ENCODE data around the gene MYO5C. TPM values are rescaled to one million over a fixed set of nuclear protein-coding genes. Genes with fewer than 3 reads are reported as not detected.

The MYO5C gene
- total and polyA plus RNA-seq, 2 of the 13 experiments (the other 11 are each of a cell fraction or from before 2014, with no cell fraction given) = 15.7 to 23.7 TPM

DNA sequence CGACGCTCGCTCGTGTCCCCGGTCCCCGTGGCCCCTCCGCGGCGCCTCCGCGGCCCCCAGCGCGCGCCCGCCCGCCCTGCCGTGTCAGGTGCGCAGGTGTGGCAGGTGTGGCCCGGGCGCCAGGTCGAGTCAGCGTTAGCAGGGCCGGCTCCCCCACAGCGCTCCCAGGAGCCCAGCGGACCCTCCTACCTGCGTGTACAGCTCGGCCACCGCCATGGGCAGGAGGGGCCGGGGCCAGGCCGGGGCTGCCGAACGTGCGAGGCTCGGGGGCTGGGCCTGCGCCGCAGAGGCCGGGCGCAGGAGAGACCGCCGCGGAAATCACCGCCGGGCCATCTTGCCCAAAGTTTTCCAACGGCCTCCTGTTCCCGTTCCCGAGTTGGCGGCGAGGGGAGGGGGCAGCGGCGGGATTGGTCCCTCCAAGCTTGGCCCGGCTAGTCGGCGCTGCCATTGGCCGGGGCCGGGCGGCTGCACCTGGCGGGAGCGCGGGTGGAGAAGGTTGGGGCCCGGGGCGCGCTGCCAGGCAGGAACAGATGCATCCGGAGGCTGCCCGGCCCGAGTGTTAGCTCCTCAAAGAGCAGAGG lies at the start of gene MYO5C (continued):
- TF ChIP-seq, protein P1, sequence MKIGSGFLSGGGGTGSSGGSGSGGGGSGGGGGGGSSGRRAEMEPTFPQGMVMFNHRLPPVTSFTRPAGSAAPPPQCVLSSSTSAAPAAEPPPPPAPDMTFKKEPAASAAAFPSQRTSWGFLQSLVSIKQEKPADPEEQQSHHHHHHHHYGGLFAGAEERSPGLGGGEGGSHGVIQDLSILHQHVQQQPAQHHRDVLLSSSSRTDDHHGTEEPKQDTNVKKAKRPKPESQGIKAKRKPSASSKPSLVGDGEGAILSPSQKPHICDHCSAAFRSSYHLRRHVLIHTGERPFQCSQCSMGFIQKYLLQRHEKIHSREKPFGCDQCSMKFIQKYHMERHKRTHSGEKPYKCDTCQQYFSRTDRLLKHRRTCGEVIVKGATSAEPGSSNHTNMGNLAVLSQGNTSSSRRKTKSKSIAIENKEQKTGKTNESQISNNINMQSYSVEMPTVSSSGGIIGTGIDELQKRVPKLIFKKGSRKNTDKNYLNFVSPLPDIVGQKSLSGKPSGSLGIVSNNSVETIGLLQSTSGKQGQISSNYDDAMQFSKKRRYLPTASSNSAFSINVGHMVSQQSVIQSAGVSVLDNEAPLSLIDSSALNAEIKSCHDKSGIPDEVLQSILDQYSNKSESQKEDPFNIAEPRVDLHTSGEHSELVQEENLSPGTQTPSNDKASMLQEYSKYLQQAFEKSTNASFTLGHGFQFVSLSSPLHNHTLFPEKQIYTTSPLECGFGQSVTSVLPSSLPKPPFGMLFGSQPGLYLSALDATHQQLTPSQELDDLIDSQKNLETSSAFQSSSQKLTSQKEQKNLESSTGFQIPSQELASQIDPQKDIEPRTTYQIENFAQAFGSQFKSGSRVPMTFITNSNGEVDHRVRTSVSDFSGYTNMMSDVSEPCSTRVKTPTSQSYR (CRISPR knock-in tag; IDR thresholded peaks at IDR 0.05; ENCODE audit: borderline replicate concordance) = no peak
- TF ChIP-seq THAP11 (CRISPR knock-in tag; IDR thresholded peaks at IDR 0.05) = peak; percentile 38; the same call in 1 of the 2 replicates
- peak; percentile 90 for TF ChIP-seq HDAC1 (CRISPR knock-in tag; IDR thresholded peaks at IDR 0.05)
- TF ChIP-seq RARA (CRISPR knock-in tag; IDR thresholded peaks at IDR 0.05) = no peak
- TF ChIP-seq, protein P2, sequence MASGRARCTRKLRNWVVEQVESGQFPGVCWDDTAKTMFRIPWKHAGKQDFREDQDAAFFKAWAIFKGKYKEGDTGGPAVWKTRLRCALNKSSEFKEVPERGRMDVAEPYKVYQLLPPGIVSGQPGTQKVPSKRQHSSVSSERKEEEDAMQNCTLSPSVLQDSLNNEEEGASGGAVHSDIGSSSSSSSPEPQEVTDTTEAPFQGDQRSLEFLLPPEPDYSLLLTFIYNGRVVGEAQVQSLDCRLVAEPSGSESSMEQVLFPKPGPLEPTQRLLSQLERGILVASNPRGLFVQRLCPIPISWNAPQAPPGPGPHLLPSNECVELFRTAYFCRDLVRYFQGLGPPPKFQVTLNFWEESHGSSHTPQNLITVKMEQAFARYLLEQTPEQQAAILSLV (CRISPR knock-in tag; IDR thresholded peaks at IDR 0.05; ENCODE audit: borderline replicate concordance) = no peak
- TF ChIP-seq MBNL3 (CRISPR knock-in tag; conservative IDR thresholded peaks at IDR 0.05) = no peak
- no peak for TF ChIP-seq ZFP62 (CRISPR knock-in tag; IDR thresholded peaks at IDR 0.05)
- TF ChIP-seq AGO2 (optimal IDR thresholded peaks at IDR 0.05; ENCODE audit: low read depth, low read length) = peak; percentile 39
- TF ChIP-seq ESRRA (CRISPR knock-in tag; IDR thresholded peaks at IDR 0.05; ENCODE audit: low read depth) = no peak
- peak; percentile 36; the same call in 1 of the 2 replicates for TF ChIP-seq ZNF768 (CRISPR knock-in tag; IDR thresholded peaks at IDR 0.05)
- 0 out of 2 replicates have a peak, but pooled peaks have one; percentile 22 for TF ChIP-seq ZNF788 (CRISPR knock-in tag; IDR thresholded peaks at IDR 0.05; ENCODE audit: borderline replicate concordance)
- no peak for TF ChIP-seq ZNF260 (CRISPR knock-in tag; IDR thresholded peaks at IDR 0.05; ENCODE audit: borderline replicate concordance, low read depth)
- TF ChIP-seq RBFOX2 (IDR thresholded peaks at IDR 0.05; ENCODE audit: low read depth, low read length) = peak; percentile 89
- TF ChIP-seq ZNF543 (CRISPR knock-in tag; IDR thresholded peaks at IDR 0.05) = peak; percentile 25; the same call in 1 of the 2 replicates
- TF ChIP-seq ZNF674 (CRISPR knock-in tag; IDR thresholded peaks at IDR 0.05; ENCODE audit: low read depth) = no peak
- peak; percentile 91 for TF ChIP-seq ZFX (CRISPR knock-in tag; IDR thresholded peaks at IDR 0.05; ENCODE audit: low read depth)
- TF ChIP-seq TEAD2 (CRISPR knock-in tag; IDR thresholded peaks at IDR 0.05) = no peak
- TF ChIP-seq, protein P3, sequence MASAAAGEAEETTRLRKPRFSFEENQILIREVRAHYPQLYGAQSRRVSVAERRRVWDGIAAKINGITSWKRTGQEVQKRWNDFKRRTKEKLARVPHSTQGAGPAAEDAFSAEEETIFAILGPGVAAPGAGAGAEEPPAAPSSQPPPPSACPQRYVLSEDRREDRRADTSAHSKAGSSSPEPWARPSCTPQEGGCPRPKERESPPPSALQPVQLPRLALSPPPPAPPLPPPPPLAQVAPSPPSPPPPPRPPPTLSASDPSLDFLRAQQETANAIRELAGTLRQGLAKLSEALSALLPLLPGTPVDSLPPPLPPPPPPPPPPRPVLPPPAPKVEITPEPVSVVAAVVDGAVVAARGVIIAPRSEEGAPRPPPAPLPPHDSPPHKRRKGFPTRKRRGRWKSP (CRISPR knock-in tag; IDR thresholded peaks at IDR 0.05) = 0 out of 2 replicates have a peak, but pooled peaks have one; percentile 2
- TF ChIP-seq ZFP82 (CRISPR knock-in tag; IDR thresholded peaks at IDR 0.05; ENCODE audit: borderline replicate concordance) = peak; percentile 35; the same call in 1 of the 2 replicates
- TF ChIP-seq HMG20A (CRISPR knock-in tag; IDR thresholded peaks at IDR 0.05; ENCODE audit: borderline replicate concordance) = no peak
